Activated B cell treated with CpG ODN at 0.5 μM for 24 hours (primary cell): ENCODE data around the gene CSH2. TPM values are rescaled to one million over a fixed set of nuclear protein-coding genes. Genes with fewer than 3 reads are reported as not detected.

Experiments used
- ATAC-seq: fragments of 200-7000 bp; cut with Tn5 transposase; one replicate; pipeline ENCODE4 v1.10.0; 2021; ENCODE audit warnings: low read depth, mild to moderate bottlenecking, moderate library complexity
- CTCF ChIA-PET: fragments of 350-600 bp; sonication (Branson Sonifier 250); formaldehyde crosslinking; loops from one replicate; lab custom pipeline; 2021; ENCODE audit warnings: antibody characterized with exemption; lab: Charles Lee
- POLR2A ChIA-PET: fragments of 350-600 bp; sonication (Branson Sonifier 250); formaldehyde crosslinking; loops from one replicate; lab custom pipeline; 2021; ENCODE audit warnings: antibody characterized with exemption; lab: Charles Lee
- DNase-seq: peaks from one replicate; pipeline ENCODE4 v3.0.0; 2022
- H3K27ac Mint-ChIP-seq: one replicate; pipeline ENCODE4 v1.8.0; 2020; ENCODE audit warnings: mixed read lengths
- H3K27me3 Mint-ChIP-seq: one replicate; pipeline ENCODE4 v1.8.0; 2021; ENCODE audit warnings: mixed read lengths
- H3K36me3 Mint-ChIP-seq: one replicate; pipeline ENCODE4 v1.8.0; 2021; ENCODE audit warnings: low read depth, mixed read lengths
- H3K4me1 Mint-ChIP-seq: one replicate; pipeline ENCODE4 v1.8.0; 2021; ENCODE audit warnings: mixed read lengths
- H3K4me3 Mint-ChIP-seq: one replicate; pipeline ENCODE4 v1.8.0; 2020; ENCODE audit warnings: mild to moderate bottlenecking, mixed read lengths
- H3K9me3 Mint-ChIP-seq: one replicate; pipeline ENCODE4 v1.8.0; 2020; ENCODE audit warnings: mixed read lengths
- intact Hi-C: fragments of 100-400 bp; cut with micrococcal nuclease; formaldehyde crosslinking; loops from one replicate; pipeline ENCODE4 v1.15.1; 2024
- total RNA-seq: library from RNA; stranded (reverse); gene quantifications from 2 replicates; pipeline ENCODE4 v1.2.3, GENCODE V29; 2022
- TF ChIP-seq, protein P1 (sequence below): fragments of 200-600 bp; IDR thresholded peaks from one replicate; pipeline ENCODE4 v1.8.0; 2022; ENCODE audit warnings: antibody characterized with exemption, mild to moderate bottlenecking

CSH2 gene
- total RNA-seq, 1 donor from 2014 or later: not detected

DNA sequence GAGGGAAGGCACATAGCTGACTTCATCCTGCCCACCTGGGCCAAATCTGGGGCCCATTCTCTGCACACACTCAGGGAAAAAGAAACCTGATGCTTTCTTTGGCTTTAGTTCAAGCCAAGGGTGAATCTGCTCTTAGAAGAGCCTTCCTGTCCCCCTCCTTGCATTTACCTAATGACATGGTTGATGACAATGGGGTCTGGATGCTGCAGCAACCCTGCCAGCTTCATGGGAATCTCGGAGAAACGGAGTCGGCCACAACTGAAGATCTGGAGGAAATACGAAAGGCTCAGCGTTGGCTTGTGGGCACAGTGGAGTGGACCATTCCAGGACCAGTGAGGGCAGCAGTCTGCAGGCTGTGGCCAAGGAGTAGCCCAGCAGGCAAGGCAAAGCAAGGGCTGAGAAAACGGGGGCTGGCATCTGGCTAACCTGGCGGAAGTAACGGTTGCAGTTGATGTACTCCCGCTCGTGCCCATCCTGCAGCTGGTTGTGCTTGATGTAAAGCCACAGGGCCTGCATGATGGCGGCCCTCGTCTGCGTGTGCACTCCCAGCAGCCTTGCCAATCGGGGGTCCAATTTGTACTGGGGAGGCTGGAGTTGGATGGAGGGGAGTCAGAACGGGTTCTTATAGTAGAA lies 39.6 kb downstream of the CSH2 start:
- peaks cover 56% of the 10 kb centered on the region for H3K4me1 Mint-ChIP-seq

GRCh38 chr17:63833026-63833740 lies 40.3 kb downstream of the CSH2 start:
- ChIA-PET CTCF (interaction anchor here (1.3 kb wide), 1 partner anchor 9 kb away, joined by 5 read pairs; no protein-coding TSS in a partner anchor), POLR2A (interaction anchor here (0.9 to 5.3 kb wide), 4 partner anchors 10 to 312 kb away, joined by 4 to 30 read pairs (median 5); partner anchors contain the start of genes DDX42 and SMARCD2)
- Mint-ChIP-seq H3K27ac (no peak overlapping the region), H3K4me1 (peaks cover 53% of the 10 kb centered on the region), H3K4me3 (no peak overlapping the region), H3K36me3 (peaks cover 85% of the 10 kb centered on the region), H3K27me3 (no peaks in the 10 kb centered on the region), H3K9me3 (no peaks in the 10 kb centered on the region)
- DNase-seq (no peak), ATAC-seq (no peak)
- intact Hi-C loops: no loop called here
- TF ChIP-seq, protein P1, sequence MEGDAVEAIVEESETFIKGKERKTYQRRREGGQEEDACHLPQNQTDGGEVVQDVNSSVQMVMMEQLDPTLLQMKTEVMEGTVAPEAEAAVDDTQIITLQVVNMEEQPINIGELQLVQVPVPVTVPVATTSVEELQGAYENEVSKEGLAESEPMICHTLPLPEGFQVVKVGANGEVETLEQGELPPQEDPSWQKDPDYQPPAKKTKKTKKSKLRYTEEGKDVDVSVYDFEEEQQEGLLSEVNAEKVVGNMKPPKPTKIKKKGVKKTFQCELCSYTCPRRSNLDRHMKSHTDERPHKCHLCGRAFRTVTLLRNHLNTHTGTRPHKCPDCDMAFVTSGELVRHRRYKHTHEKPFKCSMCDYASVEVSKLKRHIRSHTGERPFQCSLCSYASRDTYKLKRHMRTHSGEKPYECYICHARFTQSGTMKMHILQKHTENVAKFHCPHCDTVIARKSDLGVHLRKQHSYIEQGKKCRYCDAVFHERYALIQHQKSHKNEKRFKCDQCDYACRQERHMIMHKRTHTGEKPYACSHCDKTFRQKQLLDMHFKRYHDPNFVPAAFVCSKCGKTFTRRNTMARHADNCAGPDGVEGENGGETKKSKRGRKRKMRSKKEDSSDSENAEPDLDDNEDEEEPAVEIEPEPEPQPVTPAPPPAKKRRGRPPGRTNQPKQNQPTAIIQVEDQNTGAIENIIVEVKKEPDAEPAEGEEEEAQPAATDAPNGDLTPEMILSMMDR: no peak

More for the DNA sequence above, 39.6 kb downstream of the CSH2 start:
- TF ChIP-seq, protein P1: no peak
- ATAC-seq (no peak), DNase-seq (no peak)
- H3K27me3 Mint-ChIP-seq: no peaks in the 10 kb centered on the region
- intact Hi-C loops: loop anchor here (2.0 kb wide), 1 partner anchor 221 kb away; no protein-coding TSS in a partner anchor
- no peak overlapping the region for H3K27ac Mint-ChIP-seq
- POLR2A ChIA-PET: interaction anchor here (1.0 to 5.3 kb wide), 4 partner anchors 9 to 312 kb away, joined by 3 to 30 read pairs (median 5); partner anchors contain the start of genes CCDC47 and SMARCD2
- no peaks in the 10 kb centered on the region for H3K9me3 Mint-ChIP-seq
- H3K36me3 Mint-ChIP-seq: peaks cover 78% of the 10 kb centered on the region
- CTCF ChIA-PET: interaction anchor here (0.6 to 1.3 kb wide), 3 partner anchors 8 to 62 kb away, joined by 3 to 5 read pairs (median 3); no protein-coding TSS in a partner anchor
- H3K4me3 Mint-ChIP-seq: no peak overlapping the region

DNA sequence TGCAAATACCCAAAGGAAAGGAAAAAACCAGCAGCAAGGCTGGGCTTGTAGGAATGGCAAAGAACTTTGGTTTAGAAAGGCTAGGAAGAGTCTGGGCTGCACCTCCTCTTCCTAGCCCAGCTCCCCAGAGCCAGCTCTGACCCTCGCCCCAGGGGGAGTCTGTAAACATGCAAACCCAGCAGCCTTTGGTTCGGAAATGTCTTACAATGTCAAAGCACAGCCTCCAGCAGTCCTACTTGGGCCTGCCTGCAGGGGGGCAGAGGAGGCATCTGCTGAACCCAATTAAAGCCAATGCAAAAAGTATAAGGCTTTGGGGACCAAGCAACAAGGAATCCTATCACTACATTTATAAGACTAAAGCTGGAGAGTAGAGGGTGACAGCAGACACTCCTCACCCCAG lies 41.0 kb downstream of the CSH2 start:
- Mint-ChIP-seq H3K4me3 (no peak overlapping the region), H3K27ac (no peak overlapping the region), H3K27me3 (no peaks in the 10 kb centered on the region), H3K36me3 (peaks cover 90% of the 10 kb centered on the region), H3K4me1 (peaks cover 54% of the 10 kb centered on the region), H3K9me3 (no peaks in the 10 kb centered on the region)
- intact Hi-C loops: no loop called here
- ATAC-seq (no peak), DNase-seq (no peak)
- TF ChIP-seq, protein P1: no peak
- POLR2A ChIA-PET: interaction anchor here (0.9 to 5.3 kb wide), 5 partner anchors 8 to 136 kb away, joined by 3 to 30 read pairs (median 4); partner anchors contain the start of genes DDX42 and SMARCD2
- CTCF ChIA-PET: interaction anchor here (1.3 kb wide), 1 partner anchor 9 kb away, joined by 5 read pairs; no protein-coding TSS in a partner anchor

- POLR2A ChIA-PET: interaction anchor here (1.0 to 5.3 kb wide), 5 partner anchors 9 to 136 kb away, joined by 3 to 30 read pairs (median 4); partner anchors contain the start of gene SMARCD2
Observed at GRCh38 chr17:63832014-63832413, 41.5 kb downstream of the CSH2 start.

More at GRCh38 chr17:63832014-63832413, 41.5 kb downstream of the CSH2 start:
- intact Hi-C loops: no loop called here
- TF ChIP-seq, protein P1: no peak
- ATAC-seq (no peak), DNase-seq (no peak)
- Mint-ChIP-seq H3K27me3 (no peaks in the 10 kb centered on the region), H3K9me3 (no peaks in the 10 kb centered on the region), H3K4me3 (no peak overlapping the region), H3K36me3 (peaks cover 92% of the 10 kb centered on the region), H3K4me1 (peaks cover 56% of the 10 kb centered on the region), H3K27ac (no peak overlapping the region)
- CTCF ChIA-PET: no interaction called here
